Measurements from ENCODE around the gene TRMT11. TPM values are rescaled to one million over a fixed set of nuclear protein-coding genes. Genes with fewer than 3 reads are reported as not detected.

The TRMT11 gene
- total and polyA plus RNA-seq, 10 of the 15 experiments (the other 5 are each of a cell fraction or from before 2014, with no cell fraction given), result 34.0 to 81.1 (median 43.7) TPM

DNA sequence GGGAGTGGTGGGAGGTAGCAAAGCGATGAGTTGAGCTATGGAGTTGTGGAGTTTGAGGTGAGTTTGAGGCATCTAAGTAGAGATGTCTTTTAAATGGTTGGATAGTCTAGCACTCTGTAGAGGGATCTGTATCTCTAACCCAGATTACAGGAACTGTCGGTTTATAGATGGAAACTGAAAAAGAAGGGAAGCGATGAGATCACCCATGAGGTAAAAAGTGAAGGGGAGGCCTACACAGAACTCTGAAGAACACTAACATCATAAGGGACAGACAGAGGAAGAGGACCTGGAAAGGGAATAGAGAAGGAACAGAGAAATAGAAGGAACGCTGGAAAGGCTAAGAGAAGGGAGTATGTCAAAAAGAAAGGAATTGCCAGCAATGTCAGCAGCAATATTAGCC is 27.3 kb upstream of the TRMT11 start:
- no TSS peak for BruUV-seq (replicated peaks)
- RAD21 ChIA-PET (ENCODE audit: unreplicated experiment), result interaction anchor here (1.7 to 6.2 kb wide), 2 partner anchors 53 to 169 kb away, joined by 4 to 91 read pairs; partner anchors contain the start of gene NCOA7
- no peak for FAIRE-seq
- no peak for TF ChIP-seq TAF1 (IDR thresholded peaks at IDR 0.05; ENCODE audit: borderline replicate concordance, low read depth, low read length)
- TF ChIP-seq, protein P1, sequence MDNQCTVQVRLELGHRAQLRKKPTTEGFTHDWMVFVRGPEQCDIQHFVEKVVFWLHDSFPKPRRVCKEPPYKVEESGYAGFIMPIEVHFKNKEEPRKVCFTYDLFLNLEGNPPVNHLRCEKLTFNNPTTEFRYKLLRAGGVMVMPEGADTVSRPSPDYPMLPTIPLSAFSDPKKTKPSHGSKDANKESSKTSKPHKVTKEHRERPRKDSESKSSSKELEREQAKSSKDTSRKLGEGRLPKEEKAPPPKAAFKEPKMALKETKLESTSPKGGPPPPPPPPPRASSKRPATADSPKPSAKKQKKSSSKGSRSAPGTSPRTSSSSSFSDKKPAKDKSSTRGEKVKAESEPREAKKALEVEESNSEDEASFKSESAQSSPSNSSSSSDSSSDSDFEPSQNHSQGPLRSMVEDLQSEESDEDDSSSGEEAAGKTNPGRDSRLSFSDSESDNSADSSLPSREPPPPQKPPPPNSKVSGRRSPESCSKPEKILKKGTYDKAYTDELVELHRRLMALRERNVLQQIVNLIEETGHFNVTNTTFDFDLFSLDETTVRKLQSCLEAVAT (IDR thresholded peaks at IDR 0.05), result no peak
- TF ChIP-seq, protein P2, sequence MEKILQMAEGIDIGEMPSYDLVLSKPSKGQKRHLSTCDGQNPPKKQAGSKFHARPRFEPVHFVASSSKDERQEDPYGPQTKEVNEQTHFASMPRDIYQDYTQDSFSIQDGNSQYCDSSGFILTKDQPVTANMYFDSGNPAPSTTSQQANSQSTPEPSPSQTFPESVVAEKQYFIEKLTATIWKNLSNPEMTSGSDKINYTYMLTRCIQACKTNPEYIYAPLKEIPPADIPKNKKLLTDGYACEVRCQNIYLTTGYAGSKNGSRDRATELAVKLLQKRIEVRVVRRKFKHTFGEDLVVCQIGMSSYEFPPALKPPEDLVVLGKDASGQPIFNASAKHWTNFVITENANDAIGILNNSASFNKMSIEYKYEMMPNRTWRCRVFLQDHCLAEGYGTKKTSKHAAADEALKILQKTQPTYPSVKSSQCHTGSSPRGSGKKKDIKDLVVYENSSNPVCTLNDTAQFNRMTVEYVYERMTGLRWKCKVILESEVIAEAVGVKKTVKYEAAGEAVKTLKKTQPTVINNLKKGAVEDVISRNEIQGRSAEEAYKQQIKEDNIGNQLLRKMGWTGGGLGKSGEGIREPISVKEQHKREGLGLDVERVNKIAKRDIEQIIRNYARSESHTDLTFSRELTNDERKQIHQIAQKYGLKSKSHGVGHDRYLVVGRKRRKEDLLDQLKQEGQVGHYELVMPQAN (conservative IDR thresholded peaks at IDR 0.05), result no peak
- no peak for TF ChIP-seq NBN (IDR thresholded peaks at IDR 0.05)
- TF ChIP-seq IKZF2 (IDR thresholded peaks at IDR 0.05), result no peak
- TF ChIP-seq PML (IDR thresholded peaks at IDR 0.05; ENCODE audit: low read length), result no peak
- TF ChIP-seq BACH1 (IDR thresholded peaks at IDR 0.05; ENCODE audit: borderline replicate concordance), result no peak
- TF ChIP-seq HDAC6 (IDR thresholded peaks at IDR 0.05; ENCODE audit: unreplicated experiment), result no peak
- no peak for TF ChIP-seq FOXK2 (IDR thresholded peaks at IDR 0.05)
- TF ChIP-seq, protein P3, sequence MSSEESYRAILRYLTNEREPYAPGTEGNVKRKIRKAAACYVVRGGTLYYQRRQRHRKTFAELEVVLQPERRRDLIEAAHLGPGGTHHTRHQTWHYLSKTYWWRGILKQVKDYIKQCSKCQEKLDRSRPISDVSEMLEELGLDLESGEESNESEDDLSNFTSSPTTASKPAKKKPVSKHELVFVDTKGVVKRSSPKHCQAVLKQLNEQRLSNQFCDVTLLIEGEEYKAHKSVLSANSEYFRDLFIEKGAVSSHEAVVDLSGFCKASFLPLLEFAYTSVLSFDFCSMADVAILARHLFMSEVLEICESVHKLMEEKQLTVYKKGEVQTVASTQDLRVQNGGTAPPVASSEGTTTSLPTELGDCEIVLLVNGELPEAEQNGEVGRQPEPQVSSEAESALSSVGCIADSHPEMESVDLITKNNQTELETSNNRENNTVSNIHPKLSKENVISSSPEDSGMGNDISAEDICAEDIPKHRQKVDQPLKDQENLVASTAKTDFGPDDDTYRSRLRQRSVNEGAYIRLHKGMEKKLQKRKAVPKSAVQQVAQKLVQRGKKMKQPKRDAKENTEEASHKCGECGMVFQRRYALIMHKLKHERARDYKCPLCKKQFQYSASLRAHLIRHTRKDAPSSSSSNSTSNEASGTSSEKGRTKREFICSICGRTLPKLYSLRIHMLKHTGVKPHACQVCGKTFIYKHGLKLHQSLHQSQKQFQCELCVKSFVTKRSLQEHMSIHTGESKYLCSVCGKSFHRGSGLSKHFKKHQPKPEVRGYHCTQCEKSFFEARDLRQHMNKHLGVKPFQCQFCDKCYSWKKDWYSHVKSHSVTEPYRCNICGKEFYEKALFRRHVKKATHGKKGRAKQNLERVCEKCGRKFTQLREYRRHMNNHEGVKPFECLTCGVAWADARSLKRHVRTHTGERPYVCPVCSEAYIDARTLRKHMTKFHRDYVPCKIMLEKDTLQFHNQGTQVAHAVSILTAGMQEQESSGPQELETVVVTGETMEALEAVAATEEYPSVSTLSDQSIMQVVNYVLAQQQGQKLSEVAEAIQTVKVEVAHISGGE (CRISPR knock-in tag; IDR thresholded peaks at IDR 0.05), result no peak
- TF ChIP-seq, protein P4, sequence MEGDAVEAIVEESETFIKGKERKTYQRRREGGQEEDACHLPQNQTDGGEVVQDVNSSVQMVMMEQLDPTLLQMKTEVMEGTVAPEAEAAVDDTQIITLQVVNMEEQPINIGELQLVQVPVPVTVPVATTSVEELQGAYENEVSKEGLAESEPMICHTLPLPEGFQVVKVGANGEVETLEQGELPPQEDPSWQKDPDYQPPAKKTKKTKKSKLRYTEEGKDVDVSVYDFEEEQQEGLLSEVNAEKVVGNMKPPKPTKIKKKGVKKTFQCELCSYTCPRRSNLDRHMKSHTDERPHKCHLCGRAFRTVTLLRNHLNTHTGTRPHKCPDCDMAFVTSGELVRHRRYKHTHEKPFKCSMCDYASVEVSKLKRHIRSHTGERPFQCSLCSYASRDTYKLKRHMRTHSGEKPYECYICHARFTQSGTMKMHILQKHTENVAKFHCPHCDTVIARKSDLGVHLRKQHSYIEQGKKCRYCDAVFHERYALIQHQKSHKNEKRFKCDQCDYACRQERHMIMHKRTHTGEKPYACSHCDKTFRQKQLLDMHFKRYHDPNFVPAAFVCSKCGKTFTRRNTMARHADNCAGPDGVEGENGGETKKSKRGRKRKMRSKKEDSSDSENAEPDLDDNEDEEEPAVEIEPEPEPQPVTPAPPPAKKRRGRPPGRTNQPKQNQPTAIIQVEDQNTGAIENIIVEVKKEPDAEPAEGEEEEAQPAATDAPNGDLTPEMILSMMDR (IDR thresholded peaks at IDR 0.05 in 2 of 3, conservative IDR thresholded peaks at IDR 0.05 in 1 of 3; ENCODE audit: control insufficient read depth in 2 of 3, extremely low read depth in 1 of 3, insufficient read depth in 1 of 3, low read depth in 3 of 3, low read length in 3 of 3), result no peak

More for the DNA sequence above, 27.3 kb upstream of the TRMT11 start:
- Histone ChIP-seq H4K20me1 (ENCODE audit: control insufficient read depth, insufficient read depth) (no peaks in the 10 kb centered on the region), H3K79me2 (ENCODE audit: control insufficient read depth, insufficient read depth, low read length) (peaks cover 17% of the 10 kb centered on the region), H3K27me3 (replicated peaks in 1 of 2; ENCODE audit: control insufficient read depth in 2 of 2, insufficient read depth in 2 of 2, low read length in 1 of 2) (no peaks in the 10 kb centered on the region), H3K4me1 (ENCODE audit: control insufficient read depth, insufficient read depth, low read length) (peaks cover 7% of the 10 kb centered on the region), H3K9ac (ENCODE audit: control insufficient read depth, insufficient read depth, low read length) (no peak overlapping the region), H3K4me2 (ENCODE audit: control insufficient read depth, insufficient read depth) (peak overlapping the region; percentile 70), H3K4me3 (no peak overlapping the region), H3K36me3 (ENCODE audit: control insufficient read depth in 2 of 2, insufficient read depth in 2 of 2, low read length in 1 of 2) (no peaks in the 10 kb centered on the region), H2AFZ (ENCODE audit: control insufficient read depth, low read depth, low read length) (no peak overlapping the region), H3K27ac (ENCODE audit: control insufficient read depth, insufficient read depth) (no peak overlapping the region), H3K9me3 (replicated peaks; ENCODE audit: control insufficient read depth, insufficient read depth, low read length) (no peaks in the 10 kb centered on the region)
- intact Hi-C loops (cut with micrococcal nuclease; ENCODE audit: unreplicated experiment), result loop anchor here (5.0 kb wide), 1 partner anchor 647 kb away; no protein-coding TSS in a partner anchor
- ChIA-PET CTCF (interaction anchor here (1.6 to 15.3 kb wide), 5 partner anchors 14 to 171 kb away, joined by 3 to 505 read pairs (median 30); partner anchors contain the start of genes NCOA7 and TRMT11), SMC1A (ENCODE audit: uncharacterized antibody, unreplicated experiment) (interaction anchor here (0.6 to 9.8 kb wide), 8 partner anchors 11 to 648 kb away, joined by 3 to 179 read pairs (median 5); no protein-coding TSS in a partner anchor), POLR2A (interaction anchor here (0.8 kb wide), 1 partner anchor 166 kb away, joined by 4 read pairs; no protein-coding TSS in a partner anchor)
- in situ Hi-C loops (cut with MboI), result loop anchor here (5.0 kb wide), 1 partner anchor 172 kb away; no protein-coding TSS in a partner anchor
- no peak for DNase-seq (ENCODE audit: low read depth, low spot score)
- WGBS (ENCODE audit: insufficient coverage, insufficient replicate concordance, low lambda C conversion rate, missing lambda C conversion rate), result 100% methylated on average over 4 of the region's 4 CpGs
- no peak for ATAC-seq
